Astrocyte (in vitro differentiated cells and primary cell): ENCODE data around the gene SAFB2. TPM values are rescaled to one million over a fixed set of nuclear protein-coding genes. Genes with fewer than 3 reads are reported as not detected.

Experiments used
- DNase-seq: peaks from one replicate; pipeline ENCODE4 v3.0.0-alpha.2; 2010; ENCODE audit warnings: low read depth
- FAIRE-seq: peaks from 2 replicates; lab custom pipeline; 2011; peaks lifted over from hg19 to GRCh38; lab: Jason Lieb, UNC
- H2AFZ ChIP-seq: 2 replicates; pipeline ENCODE4 v1.6.0; 2012; ENCODE audit warnings: low read depth, low read length, inconsistent platforms
- H3K27ac ChIP-seq: 2 replicates; pipeline ENCODE4 v1.5.1; 2011; ENCODE audit warnings: low read depth, low read length, inconsistent platforms
- H3K27me3 ChIP-seq: 2 replicates; pipeline ENCODE4 v1.6.0; 2011; ENCODE audit warnings: low read length, inconsistent platforms; ENCODE audit not compliant: insufficient read depth
- H3K36me3 ChIP-seq: 2 replicates; pipeline ENCODE4 v1.5.1; 2011; ENCODE audit warnings: low read length, inconsistent platforms; ENCODE audit not compliant: insufficient read depth
- H3K4me1 ChIP-seq: 2 replicates; pipeline ENCODE4 v1.5.1; 2011; ENCODE audit warnings: low read length, inconsistent platforms; ENCODE audit not compliant: insufficient read depth
- H3K4me2 ChIP-seq: 2 replicates; pipeline ENCODE4 v1.6.0; 2012; ENCODE audit warnings: low read length, inconsistent platforms
- H3K4me3 ChIP-seq: 2 replicates; pipeline ENCODE4 v1.5.1; 2011; ENCODE audit warnings: low read depth, mild to moderate bottlenecking, low read length, inconsistent platforms; ENCODE audit not compliant: insufficient read depth
- H3K79me2 ChIP-seq: 2 replicates; pipeline ENCODE4 v1.6.0; 2012; ENCODE audit warnings: mild to moderate bottlenecking, low read length, inconsistent platforms; ENCODE audit not compliant: insufficient read depth
- H3K9ac ChIP-seq: 2 replicates; pipeline ENCODE4 v1.6.0; 2012; ENCODE audit warnings: mild to moderate bottlenecking, low read length, inconsistent platforms
- H3K9me3 ChIP-seq: 2 replicates; pipeline ENCODE4 v1.5.1; 2012; ENCODE audit warnings: low read depth, mild to moderate bottlenecking, low read length, inconsistent platforms; ENCODE audit not compliant: insufficient read depth
- H4K20me1 ChIP-seq: 2 replicates; pipeline ENCODE4 v1.6.0; 2012; ENCODE audit warnings: low read length, inconsistent platforms; ENCODE audit not compliant: insufficient read depth
- H3K27ac Mint-ChIP-seq: one replicate; pipeline ENCODE4 v1.8.0; 2021; ENCODE audit warnings: mild to moderate bottlenecking, mixed read lengths; ENCODE audit not compliant: unreplicated experiment
- H3K27me3 Mint-ChIP-seq: one replicate; pipeline ENCODE4 v1.8.0; 2021; ENCODE audit warnings: low read depth, mixed read lengths; ENCODE audit not compliant: unreplicated experiment
- H3K36me3 Mint-ChIP-seq: one replicate; pipeline ENCODE4 v1.8.0; 2021; ENCODE audit warnings: low read depth, mixed read lengths; ENCODE audit not compliant: unreplicated experiment
- H3K4me1 Mint-ChIP-seq: one replicate; pipeline ENCODE4 v1.8.0; 2021; ENCODE audit warnings: low read depth, mixed read lengths; ENCODE audit not compliant: unreplicated experiment
- H3K4me3 Mint-ChIP-seq: one replicate; pipeline ENCODE4 v1.8.0; 2021; ENCODE audit warnings: mild to moderate bottlenecking, moderate library complexity, mixed read lengths; ENCODE audit not compliant: unreplicated experiment
- H3K9me3 Mint-ChIP-seq: one replicate; pipeline ENCODE4 v1.8.0; 2021; ENCODE audit warnings: mild to moderate bottlenecking, mixed read lengths; ENCODE audit not compliant: unreplicated experiment
- EZH2 ChIP-seq: IDR thresholded peaks from 2 replicates; pipeline ENCODE4 v1.6.1; 2012; ENCODE audit warnings: mild to moderate bottlenecking, low read length, inconsistent platforms; ENCODE audit not compliant: insufficient read depth
- total RNA-seq: library from RNA; stranded (reverse); gene quantifications from 2 replicates; pipeline ENCODE4 v1.2.1, GENCODE V29; 2021
- TF ChIP-seq, protein P1 (sequence below): IDR thresholded peaks from 2 replicates; pipeline ENCODE4 v1.5.1; 2011; ENCODE audit warnings: low read depth, mild to moderate bottlenecking, inconsistent platforms, low read length, moderate library complexity; ENCODE audit not compliant: insufficient read depth

The SAFB2 gene
- total RNA-seq, 1 donor from 2014 or later = 50.6 TPM

DNA sequence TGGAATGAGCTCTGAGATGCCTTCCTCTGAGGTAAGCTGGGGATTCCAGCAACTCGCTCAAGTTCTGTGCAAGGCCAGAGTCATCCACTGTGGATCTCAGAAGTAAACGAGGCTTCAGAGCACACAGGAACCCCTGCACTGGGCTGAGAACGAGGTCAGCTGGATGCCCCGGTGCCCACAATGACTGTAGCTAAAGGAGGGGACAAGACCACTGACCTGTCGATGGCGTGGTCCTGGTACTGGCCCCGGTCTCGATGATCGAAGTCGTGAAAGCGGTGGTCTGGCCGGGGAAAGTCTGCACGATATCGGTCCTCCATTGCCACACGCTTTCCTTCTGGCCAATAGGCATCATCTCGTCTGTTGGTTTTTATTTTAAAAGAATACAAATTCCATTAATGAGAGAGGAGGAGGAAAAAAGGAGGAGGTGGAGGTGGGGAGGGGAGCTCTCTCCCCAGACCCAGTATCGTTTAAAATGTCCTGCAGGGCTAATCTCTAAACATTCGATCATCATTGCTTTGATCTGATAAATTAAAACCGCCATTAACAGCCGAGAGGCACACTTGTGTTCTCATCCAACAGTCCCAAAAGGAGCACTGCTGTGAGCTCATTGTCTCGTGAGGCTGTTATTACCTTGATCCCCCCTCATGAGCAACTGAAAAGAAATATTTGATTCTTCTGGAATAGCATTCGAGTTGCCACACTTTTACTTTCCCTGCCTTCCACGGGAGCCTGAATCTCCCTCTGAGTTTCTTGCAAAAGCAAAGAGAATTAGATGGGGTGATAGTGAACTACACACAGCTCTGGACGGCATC lies 29.8 kb downstream of the SAFB2 start:
- H3K4me3 ChIP-seq = no peak overlapping the region
- Mint-ChIP-seq H3K9me3 (no peaks in the 10 kb centered on the region), H3K27ac (no peak overlapping the region), H3K27me3 (no peaks in the 10 kb centered on the region), H3K4me1 (no peaks in the 10 kb centered on the region), H3K4me3 (no peak overlapping the region), H3K36me3 (peaks cover 31% of the 10 kb centered on the region)
- no peak overlapping the region for H3K27ac ChIP-seq
- H3K27me3 ChIP-seq = no peaks in the 10 kb centered on the region
- no peak overlapping the region for H3K9ac ChIP-seq
- TF ChIP-seq, protein P1, sequence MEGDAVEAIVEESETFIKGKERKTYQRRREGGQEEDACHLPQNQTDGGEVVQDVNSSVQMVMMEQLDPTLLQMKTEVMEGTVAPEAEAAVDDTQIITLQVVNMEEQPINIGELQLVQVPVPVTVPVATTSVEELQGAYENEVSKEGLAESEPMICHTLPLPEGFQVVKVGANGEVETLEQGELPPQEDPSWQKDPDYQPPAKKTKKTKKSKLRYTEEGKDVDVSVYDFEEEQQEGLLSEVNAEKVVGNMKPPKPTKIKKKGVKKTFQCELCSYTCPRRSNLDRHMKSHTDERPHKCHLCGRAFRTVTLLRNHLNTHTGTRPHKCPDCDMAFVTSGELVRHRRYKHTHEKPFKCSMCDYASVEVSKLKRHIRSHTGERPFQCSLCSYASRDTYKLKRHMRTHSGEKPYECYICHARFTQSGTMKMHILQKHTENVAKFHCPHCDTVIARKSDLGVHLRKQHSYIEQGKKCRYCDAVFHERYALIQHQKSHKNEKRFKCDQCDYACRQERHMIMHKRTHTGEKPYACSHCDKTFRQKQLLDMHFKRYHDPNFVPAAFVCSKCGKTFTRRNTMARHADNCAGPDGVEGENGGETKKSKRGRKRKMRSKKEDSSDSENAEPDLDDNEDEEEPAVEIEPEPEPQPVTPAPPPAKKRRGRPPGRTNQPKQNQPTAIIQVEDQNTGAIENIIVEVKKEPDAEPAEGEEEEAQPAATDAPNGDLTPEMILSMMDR = no peak
- TF ChIP-seq EZH2 = no peak
- peaks cover 76% of the 10 kb centered on the region for H4K20me1 ChIP-seq
- no peak for DNase-seq
- H3K4me2 ChIP-seq = no peak overlapping the region
- H2AFZ ChIP-seq = no peak overlapping the region
- peaks cover 42% of the 10 kb centered on the region for H3K36me3 ChIP-seq
- H3K9me3 ChIP-seq = no peaks in the 10 kb centered on the region
- peaks cover 17% of the 10 kb centered on the region for H3K4me1 ChIP-seq
- H3K79me2 ChIP-seq = peaks cover 2% of the 10 kb centered on the region
- FAIRE-seq = no peak

DNA sequence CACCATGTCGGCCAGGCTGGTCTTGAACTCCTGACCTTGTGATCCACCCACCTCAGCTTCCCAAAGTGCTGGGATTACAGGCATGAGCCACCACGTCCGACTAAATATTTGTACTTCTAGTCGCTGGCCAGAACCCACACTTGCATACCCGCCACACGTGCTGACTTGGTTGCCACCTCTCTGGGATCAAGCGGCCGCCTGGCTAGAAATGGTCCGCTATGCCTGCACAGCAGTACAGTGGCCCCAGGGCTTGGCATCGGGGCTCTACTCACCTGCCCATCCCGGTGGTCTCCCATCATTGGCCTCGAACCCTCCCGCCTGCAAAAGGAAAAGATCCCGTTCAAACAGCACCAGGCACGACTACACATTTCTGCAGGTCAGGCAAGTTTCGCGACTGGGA lies 31.1 kb downstream of the SAFB2 start:
- Histone ChIP-seq H3K27me3 (no peaks in the 10 kb centered on the region), H3K9me3 (no peaks in the 10 kb centered on the region), H4K20me1 (peaks cover 75% of the 10 kb centered on the region), H3K79me2 (no peaks in the 10 kb centered on the region), H3K4me3 (no peak overlapping the region), H3K4me1 (peaks cover 20% of the 10 kb centered on the region), H3K9ac (no peak overlapping the region), H2AFZ (no peak overlapping the region), H3K27ac (no peak overlapping the region), H3K36me3 (peaks cover 43% of the 10 kb centered on the region), H3K4me2 (no peak overlapping the region)
- H3K4me1 Mint-ChIP-seq = peaks cover 3% of the 10 kb centered on the region
- H3K27me3 Mint-ChIP-seq = no peaks in the 10 kb centered on the region
- no peak for FAIRE-seq
- H3K4me3 Mint-ChIP-seq = no peak overlapping the region
- H3K27ac Mint-ChIP-seq = no peak overlapping the region
- DNase-seq = no peak
- H3K36me3 Mint-ChIP-seq = peaks cover 31% of the 10 kb centered on the region
- no peak for TF ChIP-seq EZH2
- TF ChIP-seq, protein P1 = no peak
- H3K9me3 Mint-ChIP-seq = no peaks in the 10 kb centered on the region

DNA sequence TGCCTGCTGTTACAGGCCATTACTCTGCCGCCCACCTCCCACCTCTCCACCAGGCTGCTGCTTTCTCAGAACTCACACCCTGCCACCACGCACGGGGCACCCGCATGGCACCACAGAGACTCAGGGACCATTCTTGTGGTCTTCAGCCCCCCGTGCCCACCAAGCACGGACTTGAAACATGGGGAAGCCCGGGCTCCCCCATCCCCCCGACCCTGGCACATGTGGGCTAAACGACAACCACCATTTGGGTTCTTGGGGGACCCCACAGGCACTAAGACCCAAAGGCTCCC lies 31.8 kb downstream of the SAFB2 start:
- H3K79me2 ChIP-seq = no peaks in the 10 kb centered on the region
- FAIRE-seq = no peak
- H4K20me1 ChIP-seq = peaks cover 76% of the 10 kb centered on the region
- peaks cover 27% of the 10 kb centered on the region for H3K4me1 ChIP-seq
- H3K4me3 ChIP-seq = no peak overlapping the region
- DNase-seq = no peak
- no peak overlapping the region for H2AFZ ChIP-seq
- no peak overlapping the region for H3K27ac ChIP-seq
- no peaks in the 10 kb centered on the region for H3K27me3 ChIP-seq
- Mint-ChIP-seq H3K4me3 (no peak overlapping the region), H3K4me1 (peaks cover 4% of the 10 kb centered on the region), H3K36me3 (peaks cover 29% of the 10 kb centered on the region), H3K27me3 (no peaks in the 10 kb centered on the region), H3K9me3 (no peaks in the 10 kb centered on the region), H3K27ac (no peak overlapping the region)
- H3K4me2 ChIP-seq = no peak overlapping the region
- H3K9me3 ChIP-seq = no peaks in the 10 kb centered on the region
- H3K9ac ChIP-seq = no peak overlapping the region
- peaks cover 38% of the 10 kb centered on the region for H3K36me3 ChIP-seq
- TF ChIP-seq, protein P1 = no peak
- TF ChIP-seq EZH2 = no peak
